A673 (cell line): ENCODE data around the gene OR2T29. TPM values are rescaled to one million over a fixed set of nuclear protein-coding genes. Genes with fewer than 3 reads are reported as not detected.
"Not testable (repeated sequence)": the region's sequence is repeated elsewhere in the genome, so short reads cannot be mapped to it uniquely, and the experiment has no call there.

ENCODE experiments used
- Bru-seq: library from RNA; stranded (reverse); fragments of 400-500 nt; gene quantifications from one replicate; lab custom pipeline; 2021; lab: Mats Ljungman, UMichigan
- BruChase-seq, 2 experiments: library from RNA; stranded (reverse); fragments of 400-500 nt; gene quantifications; one replicate each; lab custom pipeline; 2021; lab: Mats Ljungman, UMichigan
- BruUV-seq: library from RNA; stranded (reverse); fragments of 400-500 nt; replicated peaks from 2 replicates; lab custom pipeline; 2021; lab: Mats Ljungman, UMichigan
- CTCF ChIA-PET: fragments of 300-600 bp; sonication (Branson Sonifier 250); formaldehyde crosslinking; loops from one replicate; lab custom pipeline; 2022; ENCODE audit warnings: antibody characterized with exemption; lab: Charles Lee
- POLR2A ChIA-PET: fragments of 300-600 bp; sonication (Branson Sonifier 250); formaldehyde crosslinking; loops from one replicate; lab custom pipeline; 2022; ENCODE audit warnings: antibody characterized with exemption; ENCODE audit not compliant: low non-redundant PET; lab: Charles Lee
- DNase-seq: peaks from one replicate; pipeline ENCODE4 v3.0.0-alpha.2; 2015; ENCODE audit warnings: low spot score
- H3K27ac ChIP-seq: fragments of 200-600 bp; sonication (generic); 2 replicates; pipeline ENCODE4 v1.5.1; 2016; ENCODE audit warnings: mixed run types, low read depth, mild to moderate bottlenecking, mixed read lengths, antibody characterized with exemption, low read length; ENCODE audit not compliant: poor library complexity, severe bottlenecking
- H3K27me3 ChIP-seq: fragments of 200-600 bp; sonication (generic); replicated peaks from 2 replicates; pipeline ENCODE4 v1.6.1; 2017; ENCODE audit warnings: mixed run types, low read depth, mild to moderate bottlenecking, mixed read lengths, antibody characterized with exemption, low read length; ENCODE audit not compliant: insufficient read depth, poor library complexity
- H3K36me3 ChIP-seq: fragments of 200-600 bp; sonication (generic); 2 replicates; pipeline ENCODE4 v1.6.1; 2016; ENCODE audit warnings: mixed run types, mild to moderate bottlenecking, mixed read lengths, antibody characterized with exemption, low read length; ENCODE audit not compliant: insufficient read depth, poor library complexity, severe bottlenecking
- H3K4me1 ChIP-seq: fragments of 200-600 bp; sonication (generic); 2 replicates; pipeline ENCODE4 v1.6.1; 2017; ENCODE audit warnings: mixed run types, mild to moderate bottlenecking, mixed read lengths, antibody characterized with exemption, low read length; ENCODE audit not compliant: insufficient read depth, poor library complexity, severe bottlenecking
- H3K4me3 ChIP-seq: fragments of 200-600 bp; sonication (generic); 2 replicates; pipeline ENCODE4 v1.5.1; 2016; ENCODE audit warnings: low read depth, mixed run types, mild to moderate bottlenecking, mixed read lengths, low read length; ENCODE audit not compliant: poor library complexity, severe bottlenecking
- H3K9me3 ChIP-seq: fragments of 200-600 bp; sonication (generic); 2 replicates; pipeline ENCODE4 v1.6.1; 2016; ENCODE audit warnings: mixed run types, low read depth, mild to moderate bottlenecking, mixed read lengths, antibody characterized with exemption, low read length; ENCODE audit not compliant: poor library complexity, severe bottlenecking
- EZH2 ChIP-seq: fragments of 200-600 bp; sonication (generic); IDR thresholded peaks from 2 replicates; pipeline ENCODE4 v1.6.1; 2017; ENCODE audit warnings: borderline replicate concordance, low read depth, mild to moderate bottlenecking, mixed read lengths, antibody characterized with exemption, low read length; ENCODE audit not compliant: poor library complexity, severe bottlenecking
- intact Hi-C: fragments of 100-400 bp; cut with micrococcal nuclease; formaldehyde crosslinking; loops from one replicate; pipeline ENCODE4 v1.10.0; 2022; ENCODE audit not compliant: unreplicated experiment
- long read RNA-seq: library from polyadenylated mRNA; stranded (forward); transcript quantifications from one replicate; pipeline ENCODE4 v2.0.0, GENCODE V29; 2022
- total RNA-seq: library from RNA; stranded (reverse); gene quantifications from 2 replicates; pipeline ENCODE4 v1.2.3, GENCODE V29; 2021
- TF ChIP-seq, protein P1 (sequence below): fragments of 300-800, 200-600 bp; sonication (generic); conservative IDR thresholded peaks from 2 replicates; pipeline ENCODE4 v1.5.1; 2017; ENCODE audit warnings: low read depth, mild to moderate bottlenecking, antibody characterized with exemption, low read length, moderate library complexity, mixed read lengths

Gene OR2T29, protein sequence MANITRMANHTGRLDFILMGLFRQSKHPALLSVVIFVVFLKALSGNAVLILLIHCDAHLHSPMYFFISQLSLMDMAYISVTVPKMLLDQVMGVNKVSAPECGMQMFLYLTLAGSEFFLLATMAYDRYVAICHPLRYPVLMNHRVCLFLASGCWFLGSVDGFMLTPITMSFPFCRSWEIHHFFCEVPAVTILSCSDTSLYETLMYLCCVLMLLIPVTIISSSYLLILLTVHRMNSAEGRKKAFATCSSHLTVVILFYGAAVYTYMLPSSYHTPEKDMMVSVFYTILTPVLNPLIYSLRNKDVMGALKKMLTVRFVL
- total RNA-seq (not detected in 2 replicates), Bru-seq, nascent RNA (percentile 11 among the genes with signal in this experiment), BruChase-seq, experiment 1, labeled RNA remaining after a 2-hour chase (not detected), BruChase-seq, experiment 2, labeled RNA remaining after a 6-hour chase (not detected)
- long read RNA-seq = 0 reads

DNA sequence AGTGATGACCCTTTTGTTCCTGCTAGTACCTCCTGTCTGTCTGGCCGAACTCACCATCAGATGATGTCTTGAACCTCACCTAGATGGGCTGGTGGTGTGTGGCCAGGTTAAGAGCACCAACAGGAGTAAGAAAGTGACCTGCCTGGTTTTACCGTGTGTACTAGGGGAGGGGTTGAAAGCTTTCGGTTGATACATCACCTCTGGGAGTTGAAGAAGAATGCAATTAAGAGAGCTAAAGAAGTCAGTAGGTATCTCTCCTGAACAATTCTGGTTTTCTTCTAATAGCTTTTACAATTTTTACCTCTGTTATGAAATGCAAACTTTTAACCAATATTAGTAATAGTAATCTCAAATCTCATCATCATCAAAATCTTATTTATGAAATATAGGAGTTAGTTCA is at the start of gene OR2T29:
OR2T29 (minus strand) TSS at position 101 of the 400 bp plus-strand sequence. CDS start 3,281 bp downstream, outside the sequence.
- H3K27me3 ChIP-seq, H3K4me3 ChIP-seq, BruUV-seq, DNase-seq, POLR2A ChIA-PET, H3K36me3 ChIP-seq, intact Hi-C loops, CTCF ChIA-PET, H3K4me1 ChIP-seq, H3K27ac ChIP-seq, H3K9me3 ChIP-seq: not testable (repeated sequence)

DNA sequence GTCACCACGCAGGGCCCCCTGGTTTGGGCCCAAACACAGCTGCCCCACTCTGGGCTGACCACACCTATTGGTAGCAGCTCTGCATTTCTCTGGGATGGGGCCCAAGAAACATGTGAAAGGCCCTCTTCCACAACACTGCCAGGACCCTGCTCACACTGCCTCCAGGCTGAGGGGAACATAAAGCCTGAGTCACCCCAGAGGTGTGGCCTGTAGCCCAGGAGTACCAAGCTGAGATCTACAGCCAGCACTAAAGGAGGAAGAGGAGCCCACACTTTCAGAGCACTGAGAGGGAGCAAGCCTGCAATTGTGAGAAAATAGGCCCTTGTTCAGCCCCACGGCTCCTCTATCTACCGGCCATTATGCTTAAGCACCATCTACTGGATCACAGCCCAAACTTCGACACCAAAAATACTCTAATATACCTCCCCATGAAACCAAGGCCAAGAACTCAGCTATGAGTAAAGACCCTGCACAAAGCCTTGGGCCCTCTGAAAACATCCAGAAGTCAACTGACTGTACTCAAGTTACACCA is 49.4 kb upstream of the OR2T29 start:
- no peak overlapping the region for H3K27ac ChIP-seq
- CTCF ChIA-PET = interaction anchor here (1.0 to 1.2 kb wide), 2 partner anchors 207 to 368 kb away, joined by 3 read pairs; no protein-coding TSS in a partner anchor
- H3K4me1 ChIP-seq = no peaks in the 10 kb centered on the region
- no peaks in the 10 kb centered on the region for H3K9me3 ChIP-seq
- intact Hi-C loops = loop anchor here (1.0 to 10.0 kb wide), 2 partner anchors 208 to 367 kb away; no protein-coding TSS in a partner anchor
- no TSS peak for BruUV-seq
- POLR2A ChIA-PET = no interaction called here
- no peaks in the 10 kb centered on the region for H3K36me3 ChIP-seq
- H3K4me3 ChIP-seq = no peak overlapping the region
- peak; percentile 50 for DNase-seq
- no peaks in the 10 kb centered on the region for H3K27me3 ChIP-seq
- TF ChIP-seq, protein P1, sequence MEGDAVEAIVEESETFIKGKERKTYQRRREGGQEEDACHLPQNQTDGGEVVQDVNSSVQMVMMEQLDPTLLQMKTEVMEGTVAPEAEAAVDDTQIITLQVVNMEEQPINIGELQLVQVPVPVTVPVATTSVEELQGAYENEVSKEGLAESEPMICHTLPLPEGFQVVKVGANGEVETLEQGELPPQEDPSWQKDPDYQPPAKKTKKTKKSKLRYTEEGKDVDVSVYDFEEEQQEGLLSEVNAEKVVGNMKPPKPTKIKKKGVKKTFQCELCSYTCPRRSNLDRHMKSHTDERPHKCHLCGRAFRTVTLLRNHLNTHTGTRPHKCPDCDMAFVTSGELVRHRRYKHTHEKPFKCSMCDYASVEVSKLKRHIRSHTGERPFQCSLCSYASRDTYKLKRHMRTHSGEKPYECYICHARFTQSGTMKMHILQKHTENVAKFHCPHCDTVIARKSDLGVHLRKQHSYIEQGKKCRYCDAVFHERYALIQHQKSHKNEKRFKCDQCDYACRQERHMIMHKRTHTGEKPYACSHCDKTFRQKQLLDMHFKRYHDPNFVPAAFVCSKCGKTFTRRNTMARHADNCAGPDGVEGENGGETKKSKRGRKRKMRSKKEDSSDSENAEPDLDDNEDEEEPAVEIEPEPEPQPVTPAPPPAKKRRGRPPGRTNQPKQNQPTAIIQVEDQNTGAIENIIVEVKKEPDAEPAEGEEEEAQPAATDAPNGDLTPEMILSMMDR = peak; percentile 46
- no peak for TF ChIP-seq EZH2

DNA sequence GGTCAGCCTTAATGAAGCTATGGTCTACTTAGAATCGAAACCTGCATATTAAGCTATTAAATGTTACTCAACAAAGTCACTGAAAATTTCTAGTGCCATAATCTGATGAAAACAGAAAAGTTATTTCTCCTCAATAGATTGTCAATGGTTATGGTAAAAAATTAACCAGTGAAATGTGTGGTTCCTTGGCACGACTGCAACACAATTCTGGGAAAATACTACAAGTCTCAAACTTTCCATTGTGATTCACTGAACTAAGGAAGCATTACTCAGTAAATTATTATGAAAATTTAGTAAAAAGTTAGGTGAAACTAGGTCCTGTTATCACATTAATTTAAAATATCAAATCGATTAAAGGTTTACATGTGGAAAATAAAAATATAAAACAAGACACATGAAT is 47.7 kb upstream of the OR2T29 start:
- Histone ChIP-seq H3K4me1 (no peaks in the 10 kb centered on the region), H3K27ac (no peak overlapping the region), H3K9me3 (no peaks in the 10 kb centered on the region), H3K4me3 (no peak overlapping the region), H3K27me3 (no peaks in the 10 kb centered on the region), H3K36me3 (no peaks in the 10 kb centered on the region)
- TF ChIP-seq EZH2 = no peak
- TF ChIP-seq, protein P1 = no peak
- ChIA-PET CTCF (interaction anchor here (0.6 kb wide), 1 partner anchor 297 kb away, joined by 7 read pairs; no protein-coding TSS in a partner anchor), POLR2A (no interaction called here)
- no peak for DNase-seq
- intact Hi-C loops = loop anchor here (10.0 kb wide), 1 partner anchor 366 kb away; no protein-coding TSS in a partner anchor
- no TSS peak for BruUV-seq
